HG02884 (cell line): ENCODE measurements around the gene CMTR1.

Experiments used
- ATAC-seq: cut with Tn5 transposase; IDR thresholded peaks from one replicate; pipeline ENCODE4 v1.9.1; 2021; ENCODE audit warnings: mild to moderate bottlenecking, moderate library complexity; ENCODE audit not compliant: unreplicated experiment

CMTR1 gene

GRCh38 chr6:37477656-37478435, 44.8 kb downstream of the CMTR1 start:
- no peak for ATAC-seq

GRCh38 chr6:37478827-37479226, 45.8 kb downstream of the CMTR1 start:
- no peak for ATAC-seq

GRCh38 chr6:37479266-37479854, 46.3 kb downstream of the CMTR1 start:
- ATAC-seq, result no peak

- no peak for ATAC-seq
Observed at GRCh38 chr6:37480118-37480736, 47.2 kb downstream of the CMTR1 start.

- no peak for ATAC-seq
Observed at GRCh38 chr6:37480951-37481534, 48.0 kb downstream of the CMTR1 start.

- ATAC-seq, result no peak
Observed at GRCh38 chr6:37481711-37482605, 48.9 kb downstream of the CMTR1 start.

- ATAC-seq, result no peak
Observed at GRCh38 chr6:37482606-37483251, 49.7 kb downstream of the CMTR1 start.

GRCh38 chr6:37483252-37483901, 50.4 kb downstream of the CMTR1 start:
- no peak for ATAC-seq

GRCh38 chr6:37483917-37484785, 51.1 kb downstream of the CMTR1 start:
- no peak for ATAC-seq

- no peak for ATAC-seq
Observed at GRCh38 chr6:37484786-37485170, 51.8 kb downstream of the CMTR1 start.

GRCh38 chr6:37485291-37485702, 52.3 kb downstream of the CMTR1 start:
- ATAC-seq, result no peak

GRCh38 chr6:37486121-37486839, 53.3 kb downstream of the CMTR1 start:
- no peak for ATAC-seq

GRCh38 chr6:37487591-37488380, 54.8 kb downstream of the CMTR1 start:
- ATAC-seq, result no peak

GRCh38 chr6:37488476-37488875, 55.5 kb downstream of the CMTR1 start:
- ATAC-seq, result no peak

- ATAC-seq, result no peak
Observed at GRCh38 chr6:37489697-37490336, 56.8 kb downstream of the CMTR1 start.

GRCh38 chr6:37490536-37491170, 57.6 kb downstream of the CMTR1 start:
- no peak for ATAC-seq
